ENCODE measurements around the gene PRUNE2.
"Not testable (repeated sequence)": the region's sequence is repeated elsewhere in the genome, so short reads cannot be mapped to it uniquely, and the experiment has no call there.

Gene PRUNE2

GRCh38 chr9:76691517-76692313 lies 214.2 kb downstream of the PRUNE2 start:
- DNase-seq: no peak

GRCh38 chr9:76690973-76691370 lies 214.9 kb downstream of the PRUNE2 start:
- no peak for DNase-seq

GRCh38 chr9:76690246-76690972 lies 215.5 kb downstream of the PRUNE2 start:
- DNase-seq: no peak

GRCh38 chr9:76688471-76689238 lies 217.3 kb downstream of the PRUNE2 start:
- no peak for DNase-seq

- DNase-seq: no peak
Observed at GRCh38 chr9:76687861-76688391, 218.0 kb downstream of the PRUNE2 start.

- no peak for DNase-seq
Observed at GRCh38 chr9:76686756-76687155, 219.2 kb downstream of the PRUNE2 start.

- no peak for DNase-seq
Observed at GRCh38 chr9:76684213-76684612, 221.7 kb downstream of the PRUNE2 start.

GRCh38 chr9:76681556-76681955 lies 224.4 kb downstream of the PRUNE2 start:
- DNase-seq: no peak

GRCh38 chr9:76680716-76681425 lies 225.0 kb downstream of the PRUNE2 start:
- DNase-seq: no peak

GRCh38 chr9:76677481-76678055 lies 228.3 kb downstream of the PRUNE2 start:
- no peak for DNase-seq

- no peak for DNase-seq
Observed at GRCh38 chr9:76676857-76677256, 229.1 kb downstream of the PRUNE2 start.

- no peak for DNase-seq
Observed at GRCh38 chr9:76667521-76667957, 238.4 kb downstream of the PRUNE2 start.

GRCh38 chr9:76665966-76666365 lies 239.9 kb downstream of the PRUNE2 start:
- not testable (repeated sequence) for DNase-seq

GRCh38 chr9:76665458-76665857 lies 240.5 kb downstream of the PRUNE2 start:
- no peak for DNase-seq

- DNase-seq: no peak
Observed at GRCh38 chr9:76664120-76664519, 241.8 kb downstream of the PRUNE2 start.

GRCh38 chr9:76662476-76663281 lies 243.2 kb downstream of the PRUNE2 start:
- no peak for DNase-seq

- peak in 1 of 5 donors; percentile 45 for DNase-seq
Observed at GRCh38 chr9:76658510-76659231, 247.2 kb downstream of the PRUNE2 start.

GRCh38 chr9:76657265-76657664 lies 248.6 kb downstream of the PRUNE2 start:
- DNase-seq: no peak

- DNase-seq: no peak
Observed at GRCh38 chr9:76655971-76656370, 249.9 kb downstream of the PRUNE2 start.

GRCh38 chr9:76655121-76655541 lies 250.8 kb downstream of the PRUNE2 start:
- DNase-seq: no peak

All from T-helper 1 cell (primary cell).